Lower leg skin (tissue), 4 donors: Measurements from ENCODE around the gene SMCO2. TPM values are rescaled to one million over a fixed set of nuclear protein-coding genes. Genes with fewer than 3 reads are reported as not detected.

Source experiments
- DNase-seq, 2 donors: peaks; one replicate each; pipeline ENCODE4 v3.0.0-alpha.2; 2019; ENCODE audit warnings: low spot score in 2 of 2
- H3K4me3 ChIP-seq: fragments of 200-600 bp; sonication (generic); 2 replicates; pipeline ENCODE4 v1.5.1; 2017; ENCODE audit warnings: mild to moderate bottlenecking, low read depth; ENCODE audit not compliant: poor library complexity, severe bottlenecking
- POLR2A ChIP-seq, 2 donors: fragments of 450-650 bp; IDR thresholded peaks; one replicate each; pipeline ENCODE4 v1.6.1; 2016 to 2017; ENCODE audit warnings: antibody characterized with exemption in 2 of 2, mild to moderate bottlenecking in 1 of 2, moderate library complexity in 1 of 2
- WGBS, 2 donors: methylation state at CpG; one replicate each; pipeline ENCODE4 v1.1.5; 2018; 5-methylcytosine and 5-hydroxymethylcytosine counted together
- intact Hi-C: fragments of 100-400 bp; cut with DNase I; formaldehyde crosslinking; loops from one replicate; pipeline ENCODE4 v1.15.0; 2023; ENCODE audit warnings: low total_unique reads
- total RNA-seq, 4 donors: library from RNA; depleted of rRNA; stranded (reverse); fragments of >200 nt; gene quantifications; one replicate each; pipeline ENCODE4 v1.1.0, GENCODE V29; 2016
- TF ChIP-seq, protein P1 (sequence below), 3 donors: fragments of 450-650 bp; IDR thresholded peaks; one replicate each; pipeline ENCODE4 v1.5.1; 2016; ENCODE audit warnings: antibody characterized with exemption in 3 of 3, mild to moderate bottlenecking in 3 of 3, moderate library complexity in 2 of 3

The SMCO2 gene
- total RNA-seq, 4 donors from 2014 or later: not detected

DNA sequence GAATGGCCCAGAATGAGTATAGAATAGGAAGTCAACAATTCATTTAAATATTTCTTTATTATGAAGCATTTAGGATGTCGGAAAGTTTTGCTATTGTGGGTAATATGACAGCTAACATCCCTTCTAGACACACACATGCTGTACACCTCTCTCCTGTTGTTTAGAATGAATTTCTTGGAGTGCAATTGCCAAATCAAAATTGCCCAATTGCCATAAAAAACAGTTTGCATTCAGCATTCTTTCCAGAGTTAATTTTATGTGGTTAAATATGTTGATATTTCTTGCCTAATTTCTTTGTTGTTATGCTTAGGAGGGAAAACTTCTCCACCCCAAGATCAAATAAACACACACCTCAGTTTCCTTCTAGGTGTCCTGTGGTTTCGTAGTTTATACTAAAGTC is 16.9 kb upstream of the SMCO2 start:
- no peak overlapping the region for H3K4me3 ChIP-seq
- WGBS, 2 donors: 85 to 89% methylated on average over 2 of the region's 2 CpGs
- DNase-seq: no peak
- TF ChIP-seq, protein P1, sequence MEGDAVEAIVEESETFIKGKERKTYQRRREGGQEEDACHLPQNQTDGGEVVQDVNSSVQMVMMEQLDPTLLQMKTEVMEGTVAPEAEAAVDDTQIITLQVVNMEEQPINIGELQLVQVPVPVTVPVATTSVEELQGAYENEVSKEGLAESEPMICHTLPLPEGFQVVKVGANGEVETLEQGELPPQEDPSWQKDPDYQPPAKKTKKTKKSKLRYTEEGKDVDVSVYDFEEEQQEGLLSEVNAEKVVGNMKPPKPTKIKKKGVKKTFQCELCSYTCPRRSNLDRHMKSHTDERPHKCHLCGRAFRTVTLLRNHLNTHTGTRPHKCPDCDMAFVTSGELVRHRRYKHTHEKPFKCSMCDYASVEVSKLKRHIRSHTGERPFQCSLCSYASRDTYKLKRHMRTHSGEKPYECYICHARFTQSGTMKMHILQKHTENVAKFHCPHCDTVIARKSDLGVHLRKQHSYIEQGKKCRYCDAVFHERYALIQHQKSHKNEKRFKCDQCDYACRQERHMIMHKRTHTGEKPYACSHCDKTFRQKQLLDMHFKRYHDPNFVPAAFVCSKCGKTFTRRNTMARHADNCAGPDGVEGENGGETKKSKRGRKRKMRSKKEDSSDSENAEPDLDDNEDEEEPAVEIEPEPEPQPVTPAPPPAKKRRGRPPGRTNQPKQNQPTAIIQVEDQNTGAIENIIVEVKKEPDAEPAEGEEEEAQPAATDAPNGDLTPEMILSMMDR (IDR thresholded peaks at IDR 0.05): no peak
- TF ChIP-seq POLR2A (IDR thresholded peaks at IDR 0.05): no peak
- intact Hi-C loops: loop anchor here (5.0 to 10.0 kb wide), 2 partner anchors 85 to 223 kb away; no protein-coding TSS in a partner anchor

DNA sequence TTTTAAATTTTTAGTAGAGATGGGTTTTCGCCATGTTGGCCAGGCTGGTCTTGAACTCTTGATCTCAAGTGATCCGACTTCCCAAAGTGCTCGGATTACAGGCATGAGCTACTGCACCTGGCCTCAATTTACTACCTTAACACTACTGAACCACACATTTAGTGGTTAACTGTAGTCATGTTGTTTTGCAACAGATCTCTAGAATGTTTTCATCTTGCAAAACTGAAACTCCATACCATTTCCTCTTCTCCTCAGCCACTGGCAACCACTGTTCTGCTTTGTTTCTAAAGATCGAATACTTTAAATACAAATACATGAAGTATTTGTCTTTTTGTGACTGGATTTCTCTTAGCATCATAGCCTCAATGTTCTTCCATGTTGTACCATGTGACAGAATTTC is 15.4 kb upstream of the SMCO2 start:
- H3K4me3 ChIP-seq: no peak overlapping the region
- WGBS, 2 donors: 79 to 93% methylated on average over 4 of the region's 4 CpGs
- intact Hi-C loops: loop anchor here (5.0 to 10.0 kb wide), 2 partner anchors 84 to 221 kb away; no protein-coding TSS in a partner anchor
- no peak for TF ChIP-seq POLR2A (IDR thresholded peaks at IDR 0.05)
- no peak for DNase-seq

DNA sequence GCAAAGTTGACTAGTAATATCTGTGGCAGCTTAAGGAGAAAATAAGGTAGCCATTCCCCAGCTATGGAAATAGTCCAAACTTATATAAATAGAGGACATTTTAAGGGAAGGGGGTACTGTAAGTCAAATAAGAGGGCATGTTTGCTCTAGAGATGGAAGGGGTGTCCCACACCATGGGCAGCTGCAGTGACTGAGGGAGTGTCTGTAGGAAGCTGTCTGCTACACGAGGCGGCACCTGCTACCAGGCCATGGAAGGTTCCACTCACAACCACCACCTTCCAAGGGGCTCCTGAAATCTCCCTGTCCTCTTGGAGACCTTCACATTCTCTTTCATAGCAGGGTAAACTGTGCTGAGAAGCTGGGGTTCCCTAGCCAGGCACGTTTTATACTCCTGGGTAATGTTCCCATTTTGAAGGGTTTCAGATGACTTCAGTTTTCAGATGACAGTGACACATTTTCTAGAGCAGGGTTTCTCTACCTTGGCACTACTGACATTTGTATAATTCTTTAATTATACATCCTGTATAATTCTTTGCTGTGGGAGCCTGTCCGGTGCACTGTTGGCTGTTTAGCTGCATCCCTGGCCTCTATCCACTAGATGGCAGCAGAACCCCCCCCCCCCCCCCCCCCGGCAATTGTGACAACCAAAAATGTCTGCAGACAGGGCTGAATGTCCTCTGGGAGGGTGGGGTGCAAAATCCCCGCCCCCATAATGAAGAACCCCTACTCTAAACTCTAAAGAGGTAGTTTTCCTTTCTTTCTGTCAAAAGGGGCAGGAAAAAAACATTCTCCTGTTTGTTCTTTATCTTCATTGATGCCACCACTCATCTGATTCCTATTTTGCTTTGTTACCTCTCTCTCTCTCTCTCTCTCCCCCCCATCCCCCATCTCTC is 11.6 kb upstream of the SMCO2 start:
- DNase-seq: no peak
- TF ChIP-seq, protein P1 (IDR thresholded peaks at IDR 0.05): no peak
- no peak for TF ChIP-seq POLR2A (IDR thresholded peaks at IDR 0.05)
- H3K4me3 ChIP-seq: no peak overlapping the region
- WGBS, 2 donors: 39 to 43% methylated on average over 5 of the region's 6 CpGs
- intact Hi-C loops: loop anchor here (5.0 to 10.0 kb wide), 2 partner anchors 80 to 217 kb away; no protein-coding TSS in a partner anchor

DNA sequence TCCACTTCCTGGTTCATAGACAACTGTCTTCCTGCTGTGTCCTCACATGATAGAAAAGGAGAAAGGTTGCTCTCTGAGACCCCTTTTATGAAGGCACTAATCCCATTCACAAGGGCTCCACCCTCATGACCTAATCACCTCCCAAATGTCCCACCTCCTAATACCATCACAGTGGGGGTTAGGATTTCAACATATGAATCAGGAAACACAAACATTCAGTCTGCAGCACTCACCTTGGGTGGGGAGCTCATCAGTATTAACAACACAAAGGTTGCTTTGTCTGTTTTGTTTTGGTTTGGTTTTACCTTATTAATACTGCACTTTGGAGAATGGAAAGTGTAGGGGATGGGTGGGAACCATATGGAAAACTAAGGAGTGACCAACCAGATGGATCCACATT is 10.5 kb upstream of the SMCO2 start:
- no peak for DNase-seq
- no peak overlapping the region for H3K4me3 ChIP-seq
- intact Hi-C loops: loop anchor here (10.0 kb wide), 1 partner anchor 79 kb away; no protein-coding TSS in a partner anchor
- no peak for TF ChIP-seq POLR2A (IDR thresholded peaks at IDR 0.05)
- TF ChIP-seq, protein P1 (IDR thresholded peaks at IDR 0.05): no peak

DNA sequence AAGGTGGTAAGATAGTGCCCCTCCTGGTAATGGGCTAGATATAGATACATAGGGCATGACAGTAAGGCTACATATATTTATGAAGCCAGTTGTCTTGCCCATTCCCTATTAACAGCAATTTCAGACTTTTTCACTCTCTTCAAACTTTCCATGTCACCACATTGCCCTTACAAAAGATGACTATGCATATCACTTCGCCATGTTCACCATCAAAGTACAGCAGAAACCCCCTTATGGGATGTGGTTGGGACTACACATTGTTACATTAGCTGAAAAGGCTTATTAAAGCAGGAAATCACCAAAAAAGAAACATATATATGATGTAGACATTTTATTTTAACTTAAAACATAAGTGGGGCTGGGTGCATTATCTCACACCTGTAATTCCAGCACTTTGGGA is 9.8 kb upstream of the SMCO2 start:
- TF ChIP-seq POLR2A (IDR thresholded peaks at IDR 0.05): no peak
- 92 to 100% methylated on average over 1 of the region's 1 CpG for WGBS, 2 donors
- DNase-seq: no peak
- intact Hi-C loops: loop anchor here (10.0 kb wide), 1 partner anchor 78 kb away; no protein-coding TSS in a partner anchor
- no peak overlapping the region for H3K4me3 ChIP-seq

DNA sequence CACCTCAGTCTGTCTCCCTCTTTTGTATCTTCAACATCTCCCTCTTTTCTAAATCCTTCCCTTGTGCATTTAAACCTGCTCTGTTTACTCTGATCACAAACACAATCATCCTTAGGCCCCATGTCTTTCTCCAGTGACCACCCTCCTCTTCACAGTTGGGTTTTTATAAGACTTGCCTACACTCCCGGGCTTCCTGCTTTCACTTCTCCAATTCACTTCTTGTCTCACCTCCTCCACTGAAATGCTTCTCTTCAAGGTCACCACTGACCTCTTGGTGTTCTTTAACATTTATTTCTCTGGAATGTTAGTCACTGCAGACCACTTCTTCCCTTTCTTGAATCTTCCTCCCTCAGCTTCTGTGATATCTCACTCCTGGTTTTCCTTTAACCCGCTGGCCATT is 8.7 kb upstream of the SMCO2 start:
- intact Hi-C loops: loop anchor here (10.0 kb wide), 1 partner anchor 77 kb away; no protein-coding TSS in a partner anchor
- H3K4me3 ChIP-seq: no peak overlapping the region
- WGBS, 2 donors: 85 to 93% methylated on average over 2 of the region's 2 CpGs
- TF ChIP-seq, protein P1 (IDR thresholded peaks at IDR 0.05): no peak
- TF ChIP-seq POLR2A (IDR thresholded peaks at IDR 0.05): no peak
- no peak for DNase-seq
